B cell (primary cell): ENCODE results near the gene PHACTR1.

Experiments
- EZH2 ChIP-seq: IDR thresholded peaks from 2 replicates; pipeline ENCODE4 v1.6.1; 2012; ENCODE audit warnings: borderline replicate concordance, low read depth, mild to moderate bottlenecking, moderate library complexity, low read length; ENCODE audit not compliant: insufficient read depth, poor library complexity, severe bottlenecking
- TF ChIP-seq, protein P1 (sequence below): fragments of 200-600 bp; IDR thresholded peaks from one replicate; pipeline ENCODE4 v1.8.0; 2022; ENCODE audit warnings: antibody characterized with exemption, mild to moderate bottlenecking

DNA sequence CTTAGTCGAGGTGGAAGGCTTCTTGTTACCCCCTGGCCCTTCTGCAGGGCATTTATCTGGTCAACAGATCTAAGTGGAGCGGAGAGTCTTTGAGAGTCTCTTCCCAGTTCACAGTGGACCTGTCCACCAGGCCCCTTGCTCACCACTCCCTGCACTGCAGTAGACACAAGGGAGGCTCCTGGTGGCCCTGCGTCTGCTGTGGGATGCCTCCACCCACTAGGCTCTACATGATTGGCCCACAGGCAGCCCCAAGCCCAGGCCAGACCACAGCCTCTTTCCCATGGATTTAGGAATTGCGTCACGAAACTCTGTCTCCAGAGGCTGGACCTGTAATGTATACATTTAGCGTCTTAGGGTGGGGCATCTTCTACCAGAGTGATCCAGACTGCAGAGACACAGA, 583.4 kb downstream of the PHACTR1 start:
- TF ChIP-seq, protein P1, sequence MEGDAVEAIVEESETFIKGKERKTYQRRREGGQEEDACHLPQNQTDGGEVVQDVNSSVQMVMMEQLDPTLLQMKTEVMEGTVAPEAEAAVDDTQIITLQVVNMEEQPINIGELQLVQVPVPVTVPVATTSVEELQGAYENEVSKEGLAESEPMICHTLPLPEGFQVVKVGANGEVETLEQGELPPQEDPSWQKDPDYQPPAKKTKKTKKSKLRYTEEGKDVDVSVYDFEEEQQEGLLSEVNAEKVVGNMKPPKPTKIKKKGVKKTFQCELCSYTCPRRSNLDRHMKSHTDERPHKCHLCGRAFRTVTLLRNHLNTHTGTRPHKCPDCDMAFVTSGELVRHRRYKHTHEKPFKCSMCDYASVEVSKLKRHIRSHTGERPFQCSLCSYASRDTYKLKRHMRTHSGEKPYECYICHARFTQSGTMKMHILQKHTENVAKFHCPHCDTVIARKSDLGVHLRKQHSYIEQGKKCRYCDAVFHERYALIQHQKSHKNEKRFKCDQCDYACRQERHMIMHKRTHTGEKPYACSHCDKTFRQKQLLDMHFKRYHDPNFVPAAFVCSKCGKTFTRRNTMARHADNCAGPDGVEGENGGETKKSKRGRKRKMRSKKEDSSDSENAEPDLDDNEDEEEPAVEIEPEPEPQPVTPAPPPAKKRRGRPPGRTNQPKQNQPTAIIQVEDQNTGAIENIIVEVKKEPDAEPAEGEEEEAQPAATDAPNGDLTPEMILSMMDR, result no peak
- no peak for TF ChIP-seq EZH2
